ENCODE data around the gene MTX3. TPM values are rescaled to one million over a fixed set of nuclear protein-coding genes. Genes with fewer than 3 reads are reported as not detected.

The MTX3 gene
- total and polyA plus RNA-seq, 4 experiments from 2014 or later, result 2.4 to 22.9 (median 12.7) TPM

- H3K36me3 ChIP-seq (ENCODE audit: insufficient read depth, low read length), result peaks cover 28% of the 10 kb centered on the region
- Mint-ChIP-seq H3K36me3 (peaks cover 62 to 72% of the 10 kb centered on the region in 2 donors), H3K27ac (peak overlapping the region in 1 of 7 donors; percentile 9)
Observed at GRCh38 chr5:79983618-79984017, 7.4 kb downstream of the MTX3 start.

DNA sequence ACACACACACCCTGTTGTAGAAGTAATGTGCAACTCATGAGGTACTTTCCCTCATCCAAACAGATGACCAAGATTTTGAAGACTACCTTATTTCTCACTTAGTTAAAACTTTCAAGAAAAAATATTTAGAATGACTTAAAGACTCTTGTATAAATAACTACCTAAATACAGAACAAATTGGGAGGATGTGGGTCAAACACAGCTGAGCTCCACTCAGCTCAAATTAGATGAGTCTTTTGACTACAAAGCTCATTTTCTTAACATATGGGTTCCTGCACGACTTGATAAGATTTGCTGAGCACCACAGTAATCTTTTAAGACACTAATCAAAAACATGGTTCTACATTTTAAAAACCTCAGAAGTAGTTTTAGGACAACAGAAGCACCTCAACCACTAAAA, 8.9 kb downstream of the MTX3 start:
- Histone ChIP-seq H3K4me3 (ENCODE audit: low read length in 2 of 2) (no peak overlapping the region), H3K9me3 (ENCODE audit: control insufficient read depth in 1 of 2, low read length in 2 of 2) (no peaks in the 10 kb centered on the region), H3K36me3 (ENCODE audit: insufficient read depth, low read length) (peaks cover 33% of the 10 kb centered on the region), H3K27ac (ENCODE audit: low read depth, low read length) (no peak overlapping the region), H3K27me3 (ENCODE audit: insufficient read depth, low read length) (no peaks in the 10 kb centered on the region), H3K4me1 (ENCODE audit: insufficient read depth, low read length) (peaks cover 13% of the 10 kb centered on the region)
- no peak for DNase-seq
- peaks cover 65 to 77% of the 10 kb centered on the region in 2 donors for H3K36me3 Mint-ChIP-seq
- ChIA-PET CTCF (ENCODE audit: partially characterized antibody) (interaction anchor here (0.9 kb wide), 1 partner anchor 9 kb away, joined by 3 read pairs; no protein-coding TSS in a partner anchor), POLR2A (ENCODE audit: partially characterized antibody) (no interaction called here)
- intact Hi-C loops (cut with micrococcal nuclease), result no loop called here
- H3K9me3 Mint-ChIP-seq, result no peaks in the 10 kb centered on the region
- peak overlapping the region in 6 of 7 donors; percentile 20 to 74 (median 48) for H3K27ac Mint-ChIP-seq
- H3K27me3 Mint-ChIP-seq, result no peaks in the 10 kb centered on the region
- H3K4me3 Mint-ChIP-seq, result peak overlapping the region in 2 of 8 donors; percentile 10 to 33
- peaks cover 12 to 26% (median 21%) of the 10 kb centered on the region in 4 donors for H3K4me1 Mint-ChIP-seq

More at GRCh38 chr5:79983618-79984017, 7.4 kb downstream of the MTX3 start:
- ChIA-PET POLR2A (ENCODE audit: partially characterized antibody) (no interaction called here), CTCF (ENCODE audit: partially characterized antibody) (no interaction called here)
- Histone ChIP-seq H3K27ac (ENCODE audit: low read depth, low read length) (no peak overlapping the region), H3K9me3 (ENCODE audit: control insufficient read depth in 1 of 2, low read length in 2 of 2) (no peaks in the 10 kb centered on the region), H3K27me3 (ENCODE audit: insufficient read depth, low read length) (no peaks in the 10 kb centered on the region), H3K4me1 (ENCODE audit: insufficient read depth, low read length) (peaks cover 13% of the 10 kb centered on the region), H3K4me3 (ENCODE audit: low read length in 2 of 2) (no peak overlapping the region)
- intact Hi-C loops (cut with micrococcal nuclease), result no loop called here
- Mint-ChIP-seq H3K9me3 (no peaks in the 10 kb centered on the region), H3K4me3 (no peak overlapping the region), H3K4me1 (peaks cover 14 to 26% (median 20%) of the 10 kb centered on the region in 4 donors), H3K27me3 (no peaks in the 10 kb centered on the region)
- no peak for DNase-seq

GRCh38 chr5:79976759-79977515, 14.1 kb downstream of the MTX3 start:
- Histone ChIP-seq H3K36me3 (ENCODE audit: insufficient read depth, low read length) (peaks cover 7% of the 10 kb centered on the region), H3K4me3 (ENCODE audit: low read length in 2 of 2) (no peak overlapping the region), H3K27ac (ENCODE audit: low read depth, low read length) (no peak overlapping the region), H3K27me3 (ENCODE audit: insufficient read depth, low read length) (no peaks in the 10 kb centered on the region), H3K4me1 (ENCODE audit: insufficient read depth, low read length) (peaks cover 8% of the 10 kb centered on the region), H3K9me3 (ENCODE audit: control insufficient read depth in 1 of 2, low read length in 2 of 2) (no peaks in the 10 kb centered on the region)
- DNase-seq, result no peak
- CTCF ChIA-PET (ENCODE audit: partially characterized antibody), result interaction anchor here (1.2 kb wide), 1 partner anchor 107 kb away, joined by 4 read pairs; no protein-coding TSS in a partner anchor
- Mint-ChIP-seq H3K9me3 (no peaks in the 10 kb centered on the region), H3K27ac (no peak overlapping the region), H3K36me3 (peaks cover 43 to 52% of the 10 kb centered on the region in 2 donors), H3K4me1 (peaks cover 9 to 16% (median 10%) of the 10 kb centered on the region in 4 donors), H3K27me3 (no peaks in the 10 kb centered on the region), H3K4me3 (no peak overlapping the region)
- POLR2A ChIA-PET (ENCODE audit: partially characterized antibody), result no interaction called here
- intact Hi-C loops (cut with micrococcal nuclease), result no loop called here

DNA sequence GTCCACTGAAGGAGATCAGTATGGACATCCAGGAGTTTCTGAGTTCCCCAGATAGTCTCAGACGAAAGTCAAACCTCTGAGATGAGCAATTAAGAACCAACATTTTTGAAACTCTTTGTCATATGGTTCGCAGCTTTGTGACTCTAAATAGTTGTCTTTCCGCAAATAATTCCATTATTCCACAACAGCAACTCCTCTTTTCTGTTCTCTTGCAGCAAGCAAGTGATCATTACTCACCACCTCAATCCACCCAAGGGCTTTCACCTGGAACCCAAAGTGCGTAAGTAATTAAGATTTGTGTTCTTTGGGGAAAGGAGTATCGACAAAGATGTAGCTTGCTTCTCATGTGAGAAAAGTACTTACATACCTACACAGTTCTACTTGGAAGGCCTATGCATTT, 15.6 kb downstream of the MTX3 start:
- ChIA-PET CTCF (ENCODE audit: partially characterized antibody) (no interaction called here), POLR2A (ENCODE audit: partially characterized antibody) (interaction anchor here (0.7 kb wide), 1 partner anchor 16 kb away, joined by 3 read pairs; the partner anchor contains the start of gene MTX3)
- Histone ChIP-seq H3K27me3 (ENCODE audit: insufficient read depth, low read length) (no peaks in the 10 kb centered on the region), H3K4me1 (ENCODE audit: insufficient read depth, low read length) (no peaks in the 10 kb centered on the region), H3K36me3 (ENCODE audit: insufficient read depth, low read length) (peaks cover 5% of the 10 kb centered on the region), H3K4me3 (ENCODE audit: low read length in 2 of 2) (no peak overlapping the region), H3K27ac (ENCODE audit: low read depth, low read length) (no peak overlapping the region), H3K9me3 (ENCODE audit: control insufficient read depth in 1 of 2, low read length in 2 of 2) (no peaks in the 10 kb centered on the region)
- H3K4me1 Mint-ChIP-seq, result peaks cover 0 to 3% (median 2%) of the 10 kb centered on the region in 4 donors
- no peak for DNase-seq
- H3K27me3 Mint-ChIP-seq, result peaks cover 2 to 3% of the 10 kb centered on the region in 2 donors
- H3K4me3 Mint-ChIP-seq, result no peak overlapping the region
- H3K27ac Mint-ChIP-seq, result no peak overlapping the region
- H3K9me3 Mint-ChIP-seq, result no peaks in the 10 kb centered on the region
- peaks cover 40 to 44% of the 10 kb centered on the region in 2 donors for H3K36me3 Mint-ChIP-seq
- intact Hi-C loops (cut with micrococcal nuclease), result no loop called here

- Histone ChIP-seq H3K4me1 (ENCODE audit: insufficient read depth, low read length) (no peaks in the 10 kb centered on the region), H3K4me3 (ENCODE audit: low read length in 2 of 2) (no peak overlapping the region), H3K9me3 (ENCODE audit: control insufficient read depth in 1 of 2, low read length in 2 of 2) (no peaks in the 10 kb centered on the region), H3K36me3 (ENCODE audit: insufficient read depth, low read length) (peaks cover 5% of the 10 kb centered on the region), H3K27me3 (ENCODE audit: insufficient read depth, low read length) (no peaks in the 10 kb centered on the region), H3K27ac (ENCODE audit: low read depth, low read length) (no peak overlapping the region)
- POLR2A ChIA-PET (ENCODE audit: partially characterized antibody), result interaction anchor here (0.7 kb wide), 1 partner anchor 17 kb away, joined by 3 read pairs; the partner anchor contains the start of gene MTX3
- CTCF ChIA-PET (ENCODE audit: partially characterized antibody), result no interaction called here
- H3K36me3 Mint-ChIP-seq, result peaks cover 38% of the 10 kb centered on the region in 2 donors
- H3K9me3 Mint-ChIP-seq, result no peaks in the 10 kb centered on the region
- H3K27ac Mint-ChIP-seq, result no peak overlapping the region
- intact Hi-C loops (cut with micrococcal nuclease), result no loop called here
- peaks cover 0 to 2% (median 0%) of the 10 kb centered on the region in 4 donors for H3K4me1 Mint-ChIP-seq
- DNase-seq, result no peak
- H3K4me3 Mint-ChIP-seq, result no peak overlapping the region
- peaks cover 3 to 5% of the 10 kb centered on the region in 2 donors for H3K27me3 Mint-ChIP-seq
Observed at GRCh38 chr5:79974886-79975285, 16.2 kb downstream of the MTX3 start.

DNA sequence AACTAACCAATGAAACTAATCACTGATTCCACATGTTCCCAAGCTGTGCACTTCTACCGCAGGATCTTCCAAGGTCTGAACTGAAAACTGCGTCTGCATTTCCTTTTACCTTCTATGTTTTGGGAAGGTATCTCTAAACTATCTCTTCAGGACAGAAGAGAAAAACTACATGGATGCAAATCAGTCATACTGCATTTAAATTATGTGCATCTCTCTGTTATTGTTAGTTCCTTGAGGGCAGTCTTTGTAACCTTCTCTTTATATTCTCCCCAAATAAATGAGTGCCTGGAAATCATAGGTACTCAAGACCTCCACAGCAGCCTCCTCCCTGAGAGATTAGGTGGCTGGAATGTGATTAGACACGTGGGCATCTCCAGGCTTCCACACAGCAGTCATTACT, 17.1 kb downstream of the MTX3 start:
- Mint-ChIP-seq H3K4me3 (no peak overlapping the region), H3K9me3 (no peaks in the 10 kb centered on the region), H3K27me3 (peaks cover 3 to 5% of the 10 kb centered on the region in 2 donors), H3K36me3 (peaks cover 32 to 34% of the 10 kb centered on the region in 2 donors), H3K4me1 (peaks cover 0 to 2% (median 0%) of the 10 kb centered on the region in 4 donors), H3K27ac (no peak overlapping the region)
- H3K9me3 ChIP-seq (ENCODE audit: control insufficient read depth in 1 of 2, low read length in 2 of 2), result no peaks in the 10 kb centered on the region
- no peaks in the 10 kb centered on the region for H3K4me1 ChIP-seq (ENCODE audit: insufficient read depth, low read length)
- H3K27me3 ChIP-seq (ENCODE audit: insufficient read depth, low read length), result no peaks in the 10 kb centered on the region
- POLR2A ChIA-PET (ENCODE audit: partially characterized antibody), result no interaction called here
- CTCF ChIA-PET (ENCODE audit: partially characterized antibody), result interaction anchor here (1.2 kb wide), 1 partner anchor 9 kb away, joined by 3 read pairs; no protein-coding TSS in a partner anchor
- DNase-seq, result no peak
- H3K36me3 ChIP-seq (ENCODE audit: insufficient read depth, low read length), result peaks cover 5% of the 10 kb centered on the region
- H3K4me3 ChIP-seq (ENCODE audit: low read length in 2 of 2), result no peak overlapping the region
- intact Hi-C loops (cut with micrococcal nuclease), result no loop called here
- H3K27ac ChIP-seq (ENCODE audit: low read depth, low read length), result no peak overlapping the region

DNA sequence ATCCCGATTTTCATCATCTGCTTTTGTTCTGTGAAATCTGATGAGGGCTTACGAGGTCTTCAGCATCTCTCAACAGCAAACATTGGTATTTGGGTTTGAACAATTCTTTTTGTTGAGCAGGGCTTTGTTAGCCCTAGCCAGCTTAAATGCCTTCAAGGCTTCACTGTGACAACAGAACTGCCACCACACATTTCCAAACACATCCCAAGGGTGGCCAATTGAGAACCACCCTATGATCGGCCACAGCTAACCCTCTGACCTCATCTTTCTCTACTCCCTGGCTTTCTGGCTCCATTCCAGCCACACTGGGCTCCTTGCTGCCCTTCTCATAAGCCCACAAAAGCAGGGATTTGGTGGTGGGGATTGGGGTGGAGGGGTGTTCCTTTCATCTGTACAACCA, 17.6 kb downstream of the MTX3 start:
- H3K27ac Mint-ChIP-seq, result no peak overlapping the region
- peaks cover 28 to 30% of the 10 kb centered on the region in 2 donors for H3K36me3 Mint-ChIP-seq
- DNase-seq, result no peak
- no peak overlapping the region for H3K4me3 Mint-ChIP-seq
- no peak overlapping the region for H3K4me3 ChIP-seq (ENCODE audit: low read length in 2 of 2)
- ChIA-PET CTCF (ENCODE audit: partially characterized antibody) (interaction anchor here (1.2 kb wide), 1 partner anchor 9 kb away, joined by 3 read pairs; no protein-coding TSS in a partner anchor), POLR2A (ENCODE audit: partially characterized antibody) (no interaction called here)
- no peaks in the 10 kb centered on the region for H3K4me1 ChIP-seq (ENCODE audit: insufficient read depth, low read length)
- intact Hi-C loops (cut with micrococcal nuclease), result no loop called here
- no peaks in the 10 kb centered on the region for H3K9me3 ChIP-seq (ENCODE audit: control insufficient read depth in 1 of 2, low read length in 2 of 2)
- no peak overlapping the region for H3K27ac ChIP-seq (ENCODE audit: low read depth, low read length)
- H3K4me1 Mint-ChIP-seq, result peaks cover 0 to 2% (median 0%) of the 10 kb centered on the region in 4 donors
- H3K27me3 Mint-ChIP-seq, result peaks cover 3 to 5% of the 10 kb centered on the region in 2 donors
- H3K27me3 ChIP-seq (ENCODE audit: insufficient read depth, low read length), result no peaks in the 10 kb centered on the region
- peaks cover 5% of the 10 kb centered on the region for H3K36me3 ChIP-seq (ENCODE audit: insufficient read depth, low read length)
- no peaks in the 10 kb centered on the region for H3K9me3 Mint-ChIP-seq
